Measurements from ENCODE around the gene LAD1.

LAD1 gene

GRCh38 chr1:201332616-201333335, 66.3 kb downstream of the LAD1 start:
- no peak for DNase-seq
- TF ChIP-seq GATA1 (IDR thresholded peaks at IDR 0.05; ENCODE audit: low read depth, low read length) (no peak), POLR2A (IDR thresholded peaks at IDR 0.05; ENCODE audit: low read length) (no peak)

- DNase-seq: no peak
- TF ChIP-seq POLR2A (IDR thresholded peaks at IDR 0.05; ENCODE audit: low read length) (no peak), GATA1 (IDR thresholded peaks at IDR 0.05; ENCODE audit: low read depth, low read length) (no peak)
These were observed 67.1 kb downstream of the LAD1 start for GRCh38 chr1:201332021-201332420.

DNA sequence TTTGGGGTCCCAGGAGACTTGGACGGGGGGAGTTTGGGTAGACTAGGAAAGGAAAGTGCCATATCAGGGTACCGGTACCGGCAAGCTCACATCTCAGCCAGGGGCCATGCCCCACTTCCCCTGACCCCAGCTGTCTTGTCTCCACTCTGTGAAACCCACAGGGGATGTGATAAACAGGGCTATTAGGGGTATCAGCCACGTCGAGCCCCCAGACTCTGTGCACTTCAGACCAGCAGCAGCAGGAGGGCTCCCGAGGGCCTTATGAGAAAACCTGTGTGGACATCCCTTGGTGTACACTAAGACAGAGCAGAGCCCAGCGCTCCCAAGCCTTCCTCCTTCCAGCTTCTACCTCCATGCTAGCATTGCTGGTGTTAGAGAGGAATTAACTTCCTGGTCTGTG, 68.0 kb downstream of the LAD1 start:
- no peak for DNase-seq
- no peak for TF ChIP-seq POLR2A (IDR thresholded peaks at IDR 0.05; ENCODE audit: low read length)
- no peak for TF ChIP-seq GATA1 (IDR thresholded peaks at IDR 0.05; ENCODE audit: low read depth, low read length)
